Neural cell (in vitro differentiated cells): ENCODE measurements around the gene FRK.

Experiments
- CTCF ChIP-seq: fragments of 450-650 bp; IDR thresholded peaks from 2 replicates; pipeline ENCODE4 v1.5.1; 2014; ENCODE audit warnings: antibody characterized with exemption, mild to moderate bottlenecking, moderate library complexity; ENCODE audit not compliant: poor library complexity, severe bottlenecking
- EP300 ChIP-seq: fragments of 450-650 bp; conservative IDR thresholded peaks from 2 replicates; pipeline ENCODE4 v1.6.1; 2014; ENCODE audit warnings: antibody characterized with exemption, mild to moderate bottlenecking, moderate library complexity; ENCODE audit not compliant: poor library complexity, severe bottlenecking
- MXI1 ChIP-seq: fragments of 450-650 bp; conservative IDR thresholded peaks from 2 replicates; pipeline ENCODE4 v1.6.1; 2014; ENCODE audit warnings: antibody characterized with exemption, mild to moderate bottlenecking; ENCODE audit not compliant: poor library complexity, severe bottlenecking
- POLR2AphosphoS5 ChIP-seq: IDR thresholded peaks from 2 replicates; pipeline ENCODE4 v1.6.1; 2012
- RAD21 ChIP-seq: fragments of 450-650 bp; conservative IDR thresholded peaks from 2 replicates; pipeline ENCODE4 v1.6.1; 2014; ENCODE audit warnings: antibody characterized with exemption, mild to moderate bottlenecking, moderate library complexity
- SMC3 ChIP-seq: fragments of 450-650 bp; conservative IDR thresholded peaks from 2 replicates; pipeline ENCODE4 v1.6.1; 2014; ENCODE audit warnings: antibody characterized with exemption, mild to moderate bottlenecking, moderate library complexity; ENCODE audit not compliant: poor library complexity
- TAF1 ChIP-seq: IDR thresholded peaks from 2 replicates; pipeline ENCODE4 v1.6.1; 2012; ENCODE audit warnings: low read depth

GRCh38 chr6:115885636-115886366 lies 174.9 kb downstream of the FRK start:
- TF ChIP-seq CTCF, result no peak
- no peak for TF ChIP-seq RAD21
- no peak for TF ChIP-seq SMC3
- TF ChIP-seq MXI1, result no peak
- no peak for TF ChIP-seq TAF1
- peak; percentile 78 for TF ChIP-seq POLR2AphosphoS5
- peak; percentile 96 for TF ChIP-seq EP300
